ENCODE results near the gene SERPINA7. TPM values are rescaled to one million over a fixed set of nuclear protein-coding genes. Genes with fewer than 3 reads are reported as not detected.
"Not testable (repeated sequence)": the region's sequence is repeated elsewhere in the genome, so short reads cannot be mapped to it uniquely, and the experiment has no call there.

The SERPINA7 gene
- total RNA-seq, 1 experiment from 2014 or later = not detected

DNA sequence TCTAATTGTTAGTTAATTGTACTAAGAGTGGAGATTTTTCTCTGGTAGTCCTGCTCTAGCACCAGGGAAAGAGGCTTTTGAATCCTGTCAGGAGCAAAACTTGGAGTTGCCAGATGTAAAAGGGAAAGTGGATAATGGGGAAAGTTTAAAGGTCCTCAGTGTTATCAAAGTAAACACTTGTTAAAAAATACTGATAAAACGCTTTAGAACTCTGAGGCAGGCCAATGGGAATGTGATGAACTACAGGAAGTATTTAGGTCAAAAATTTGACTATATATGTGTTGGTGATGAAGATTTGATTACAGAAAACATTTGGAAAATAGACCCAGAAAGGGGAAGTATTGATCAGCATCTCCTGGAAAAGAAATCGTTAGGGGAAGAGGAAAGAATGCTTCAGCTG is 32.8 kb downstream of the SERPINA7 start:
- Mint-ChIP-seq H3K4me3 (no peak overlapping the region), H3K27me3 (ENCODE audit: low read depth) (peaks cover 1% of the 10 kb centered on the region; the same call in 1 of the 2 replicates), H3K9me3 (peaks cover 43 to 82% of the 10 kb centered on the region in 2 experiments), H3K27ac (no peak overlapping the region), H3K4me1 (no peaks in the 10 kb centered on the region), H3K36me3 (ENCODE audit: insufficient read depth in 1 of 3, low read depth in 3 of 3) (no peaks in the 10 kb centered on the region; a peak in 2 of 7 replicates)
- Histone ChIP-seq H3K56ac (ENCODE audit: insufficient read length, low read depth, low read length) (no peak overlapping the region), H3K79me2 (ENCODE audit: insufficient read depth, low read length) (no peaks in the 10 kb centered on the region), H4K5ac (ENCODE audit: insufficient read length, low read depth, low read length) (no peak overlapping the region), H2AFZ (ENCODE audit: low read length) (no peak overlapping the region), H4K91ac (ENCODE audit: insufficient read length, low read depth, low read length) (no peak overlapping the region), H3T11ph (ENCODE audit: low read length) (no peak overlapping the region), H3K4ac (ENCODE audit: low read depth, low read length) (no peak overlapping the region), H3K23me2 (ENCODE audit: insufficient read length, low read depth, low read length, poor library complexity, severe bottlenecking) (no peaks in the 10 kb centered on the region), H2AK5ac (ENCODE audit: insufficient read length, low read length) (no peak overlapping the region), H3K27me3 (ENCODE audit: insufficient read depth, low read length) (no peaks in the 10 kb centered on the region), H2BK15ac (ENCODE audit: low read depth, low read length) (no peak overlapping the region), H2BK12ac (ENCODE audit: insufficient read length, low read depth, low read length) (no peak overlapping the region), H3K14ac (ENCODE audit: insufficient read depth, low read length) (no peak overlapping the region), H3K9ac (ENCODE audit: extremely low read depth, insufficient read length, low read length) (no peak overlapping the region), H2BK20ac (ENCODE audit: low read depth, low read length, poor library complexity, severe bottlenecking) (no peak overlapping the region), H3K79me1 (ENCODE audit: insufficient read depth, low read depth, low read length, poor library complexity, severe bottlenecking) (no peaks in the 10 kb centered on the region), H3K4me2 (ENCODE audit: insufficient read depth, insufficient read length, low read length) (no peak overlapping the region), H4K8ac (replicated peaks; ENCODE audit: insufficient read length, low read depth, low read length) (no peak overlapping the region), H4K20me1 (ENCODE audit: control insufficient read depth, insufficient read depth, insufficient read length) (no peaks in the 10 kb centered on the region), H3K4me1 (ENCODE audit: insufficient read depth, low read length) (no peaks in the 10 kb centered on the region), H3K27ac (ENCODE audit: insufficient read length, low read depth, low read length) (no peak overlapping the region), H2BK5ac (ENCODE audit: insufficient read length, low read length) (no peak overlapping the region), H3K18ac (ENCODE audit: insufficient read length, low read depth, low read length) (no peak overlapping the region), H2BK120ac (ENCODE audit: low read depth, low read length, poor library complexity, severe bottlenecking) (no peak overlapping the region), H3K9me3 (ENCODE audit: control insufficient read depth, low read depth, low read length) (no peaks in the 10 kb centered on the region), H3K23ac (ENCODE audit: insufficient read length, low read depth, low read length) (no peak overlapping the region)
- TF ChIP-seq, protein P1, sequence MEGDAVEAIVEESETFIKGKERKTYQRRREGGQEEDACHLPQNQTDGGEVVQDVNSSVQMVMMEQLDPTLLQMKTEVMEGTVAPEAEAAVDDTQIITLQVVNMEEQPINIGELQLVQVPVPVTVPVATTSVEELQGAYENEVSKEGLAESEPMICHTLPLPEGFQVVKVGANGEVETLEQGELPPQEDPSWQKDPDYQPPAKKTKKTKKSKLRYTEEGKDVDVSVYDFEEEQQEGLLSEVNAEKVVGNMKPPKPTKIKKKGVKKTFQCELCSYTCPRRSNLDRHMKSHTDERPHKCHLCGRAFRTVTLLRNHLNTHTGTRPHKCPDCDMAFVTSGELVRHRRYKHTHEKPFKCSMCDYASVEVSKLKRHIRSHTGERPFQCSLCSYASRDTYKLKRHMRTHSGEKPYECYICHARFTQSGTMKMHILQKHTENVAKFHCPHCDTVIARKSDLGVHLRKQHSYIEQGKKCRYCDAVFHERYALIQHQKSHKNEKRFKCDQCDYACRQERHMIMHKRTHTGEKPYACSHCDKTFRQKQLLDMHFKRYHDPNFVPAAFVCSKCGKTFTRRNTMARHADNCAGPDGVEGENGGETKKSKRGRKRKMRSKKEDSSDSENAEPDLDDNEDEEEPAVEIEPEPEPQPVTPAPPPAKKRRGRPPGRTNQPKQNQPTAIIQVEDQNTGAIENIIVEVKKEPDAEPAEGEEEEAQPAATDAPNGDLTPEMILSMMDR (conservative IDR thresholded peaks at IDR 0.05) = no peak
- DNase-seq = no peak
- WGBS (ENCODE audit: extremely low coverage, insufficient read length, low lambda C conversion rate) = no CpG with 5 or more reads among the region's 2 CpGs

DNA sequence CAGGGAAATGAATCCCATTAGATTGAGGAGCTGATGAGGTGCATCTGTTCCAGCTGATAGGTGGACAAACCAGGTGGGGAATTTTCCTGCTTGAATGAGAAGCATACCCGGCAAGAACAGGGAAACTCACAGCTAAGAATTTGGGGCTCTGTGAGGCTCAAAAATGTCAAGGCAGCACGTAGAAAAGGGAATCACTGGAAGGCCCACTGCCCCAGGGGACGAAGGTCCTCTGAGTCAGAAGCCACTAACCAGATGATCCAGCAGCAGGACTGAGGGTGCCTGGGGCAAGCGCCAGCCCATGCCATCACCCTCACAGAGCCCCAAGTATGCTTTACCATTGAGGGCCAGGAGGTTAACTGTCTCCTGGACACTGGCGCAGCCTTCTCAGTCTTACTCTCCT is 37.9 kb downstream of the SERPINA7 start:
- H3T11ph ChIP-seq (ENCODE audit: low read length); H2BK120ac ChIP-seq (ENCODE audit: low read depth, low read length, poor library complexity, severe bottlenecking); H3K4me1 Mint-ChIP-seq: not testable (repeated sequence)

More for the DNA sequence above, 37.9 kb downstream of the SERPINA7 start:
- no CpG with 5 or more reads among the region's 5 CpGs for WGBS (ENCODE audit: extremely low coverage, insufficient read length, low lambda C conversion rate)
- H3K4ac ChIP-seq (ENCODE audit: low read depth, low read length); H3K27ac Mint-ChIP-seq; H2BK12ac ChIP-seq (ENCODE audit: insufficient read length, low read depth, low read length); H2BK15ac ChIP-seq (ENCODE audit: low read depth, low read length); H3K36me3 Mint-ChIP-seq (ENCODE audit: insufficient read depth in 1 of 3, low read depth in 3 of 3); H3K79me2 ChIP-seq (ENCODE audit: insufficient read depth, low read length); H3K56ac ChIP-seq (ENCODE audit: insufficient read length, low read depth, low read length); DNase-seq; H3K9ac ChIP-seq (ENCODE audit: extremely low read depth, insufficient read length, low read length); H4K20me1 ChIP-seq (ENCODE audit: control insufficient read depth, insufficient read depth, insufficient read length); H3K27me3 Mint-ChIP-seq (ENCODE audit: low read depth); H3K27me3 ChIP-seq (ENCODE audit: insufficient read depth, low read length); H3K27ac ChIP-seq (ENCODE audit: insufficient read length, low read depth, low read length); H4K8ac ChIP-seq (replicated peaks; ENCODE audit: insufficient read length, low read depth, low read length); H4K91ac ChIP-seq (ENCODE audit: insufficient read length, low read depth, low read length); H3K14ac ChIP-seq (ENCODE audit: insufficient read depth, low read length); H2AK5ac ChIP-seq (ENCODE audit: insufficient read length, low read length); H2BK5ac ChIP-seq (ENCODE audit: insufficient read length, low read length); H3K18ac ChIP-seq (ENCODE audit: insufficient read length, low read depth, low read length); H4K5ac ChIP-seq (ENCODE audit: insufficient read length, low read depth, low read length); H3K23me2 ChIP-seq (ENCODE audit: insufficient read length, low read depth, low read length, poor library complexity, severe bottlenecking); H3K9me3 ChIP-seq (ENCODE audit: control insufficient read depth, low read depth, low read length); H3K79me1 ChIP-seq (ENCODE audit: insufficient read depth, low read depth, low read length, poor library complexity, severe bottlenecking); H3K4me1 ChIP-seq (ENCODE audit: insufficient read depth, low read length); H2AFZ ChIP-seq (ENCODE audit: low read length); H3K4me3 Mint-ChIP-seq; H3K23ac ChIP-seq (ENCODE audit: insufficient read length, low read depth, low read length); H2BK20ac ChIP-seq (ENCODE audit: low read depth, low read length, poor library complexity, severe bottlenecking); H3K4me2 ChIP-seq (ENCODE audit: insufficient read depth, insufficient read length, low read length): not testable (repeated sequence)
- H3K9me3 Mint-ChIP-seq = peaks cover 42 to 78% of the 10 kb centered on the region in 2 experiments

All from H9 (cell line).